ENCODE results near the gene MRM1.
A peak's percentile ranks its signal among the peaks of the same experiment; 100 is the strongest.

- TF ChIP-seq, protein P1, sequence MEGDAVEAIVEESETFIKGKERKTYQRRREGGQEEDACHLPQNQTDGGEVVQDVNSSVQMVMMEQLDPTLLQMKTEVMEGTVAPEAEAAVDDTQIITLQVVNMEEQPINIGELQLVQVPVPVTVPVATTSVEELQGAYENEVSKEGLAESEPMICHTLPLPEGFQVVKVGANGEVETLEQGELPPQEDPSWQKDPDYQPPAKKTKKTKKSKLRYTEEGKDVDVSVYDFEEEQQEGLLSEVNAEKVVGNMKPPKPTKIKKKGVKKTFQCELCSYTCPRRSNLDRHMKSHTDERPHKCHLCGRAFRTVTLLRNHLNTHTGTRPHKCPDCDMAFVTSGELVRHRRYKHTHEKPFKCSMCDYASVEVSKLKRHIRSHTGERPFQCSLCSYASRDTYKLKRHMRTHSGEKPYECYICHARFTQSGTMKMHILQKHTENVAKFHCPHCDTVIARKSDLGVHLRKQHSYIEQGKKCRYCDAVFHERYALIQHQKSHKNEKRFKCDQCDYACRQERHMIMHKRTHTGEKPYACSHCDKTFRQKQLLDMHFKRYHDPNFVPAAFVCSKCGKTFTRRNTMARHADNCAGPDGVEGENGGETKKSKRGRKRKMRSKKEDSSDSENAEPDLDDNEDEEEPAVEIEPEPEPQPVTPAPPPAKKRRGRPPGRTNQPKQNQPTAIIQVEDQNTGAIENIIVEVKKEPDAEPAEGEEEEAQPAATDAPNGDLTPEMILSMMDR (conservative IDR thresholded peaks at IDR 0.05 in 1 of 2, IDR thresholded peaks at IDR 0.05 in 1 of 2; ENCODE audit: extremely low read depth in 1 of 2, insufficient read depth in 1 of 2, low read depth in 1 of 2, low read length in 2 of 2) = peak; percentile 97 to 98
- TF ChIP-seq EZH2 (IDR thresholded peaks at IDR 0.05; ENCODE audit: borderline replicate concordance, low read length) = no peak
Observed at GRCh38 chr17:36629252-36629847, 28.0 kb downstream of the MRM1 start.

Data from mammary epithelial cell (primary cell).